Measurements from ENCODE around the gene ZAP70. TPM values are rescaled to one million over a fixed set of nuclear protein-coding genes. Genes with fewer than 3 reads are reported as not detected.

The ZAP70 gene
- total and polyA plus RNA-seq, 8 donors = 1.1 to 78.2 (median 4.1) TPM

DNA sequence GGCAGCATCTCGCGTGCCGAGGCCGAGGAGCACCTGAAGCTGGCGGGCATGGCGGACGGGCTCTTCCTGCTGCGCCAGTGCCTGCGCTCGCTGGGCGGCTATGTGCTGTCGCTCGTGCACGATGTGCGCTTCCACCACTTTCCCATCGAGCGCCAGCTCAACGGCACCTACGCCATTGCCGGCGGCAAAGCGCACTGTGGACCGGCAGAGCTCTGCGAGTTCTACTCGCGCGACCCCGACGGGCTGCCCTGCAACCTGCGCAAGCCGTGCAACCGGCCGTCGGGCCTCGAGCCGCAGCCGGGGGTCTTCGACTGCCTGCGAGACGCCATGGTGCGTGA, 10.7 kb downstream of the ZAP70 start:
- H3K27me3 ChIP-seq = peaks cover 0 to 13% (median 0%) of the 10 kb centered on the region in 3 donors
- WGBS, 5 donors = 55 to 75% (median 61%) methylated on average over 31 to 41 of the region's 41 CpGs
- intact Hi-C loops (cut with DNase I; ENCODE audit: low total_unique reads) = no loop called here
- H3K4me3 ChIP-seq = no peak overlapping the region
- H3K4me1 ChIP-seq = peaks cover 0 to 8% (median 3%) of the 10 kb centered on the region in 4 donors
- H3K36me3 ChIP-seq = no peaks in the 10 kb centered on the region
- H3K9me3 ChIP-seq = no peaks in the 10 kb centered on the region
- TF ChIP-seq POLR2AphosphoS5 (IDR thresholded peaks at IDR 0.05) (no peak), EP300 (IDR thresholded peaks at IDR 0.05) (no peak), POLR2A (IDR thresholded peaks at IDR 0.05) (no peak)
- TF ChIP-seq, protein P1, sequence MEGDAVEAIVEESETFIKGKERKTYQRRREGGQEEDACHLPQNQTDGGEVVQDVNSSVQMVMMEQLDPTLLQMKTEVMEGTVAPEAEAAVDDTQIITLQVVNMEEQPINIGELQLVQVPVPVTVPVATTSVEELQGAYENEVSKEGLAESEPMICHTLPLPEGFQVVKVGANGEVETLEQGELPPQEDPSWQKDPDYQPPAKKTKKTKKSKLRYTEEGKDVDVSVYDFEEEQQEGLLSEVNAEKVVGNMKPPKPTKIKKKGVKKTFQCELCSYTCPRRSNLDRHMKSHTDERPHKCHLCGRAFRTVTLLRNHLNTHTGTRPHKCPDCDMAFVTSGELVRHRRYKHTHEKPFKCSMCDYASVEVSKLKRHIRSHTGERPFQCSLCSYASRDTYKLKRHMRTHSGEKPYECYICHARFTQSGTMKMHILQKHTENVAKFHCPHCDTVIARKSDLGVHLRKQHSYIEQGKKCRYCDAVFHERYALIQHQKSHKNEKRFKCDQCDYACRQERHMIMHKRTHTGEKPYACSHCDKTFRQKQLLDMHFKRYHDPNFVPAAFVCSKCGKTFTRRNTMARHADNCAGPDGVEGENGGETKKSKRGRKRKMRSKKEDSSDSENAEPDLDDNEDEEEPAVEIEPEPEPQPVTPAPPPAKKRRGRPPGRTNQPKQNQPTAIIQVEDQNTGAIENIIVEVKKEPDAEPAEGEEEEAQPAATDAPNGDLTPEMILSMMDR (IDR thresholded peaks at IDR 0.05) = no peak
- DNase-seq = no peak
- no peak overlapping the region for H3K27ac ChIP-seq

DNA sequence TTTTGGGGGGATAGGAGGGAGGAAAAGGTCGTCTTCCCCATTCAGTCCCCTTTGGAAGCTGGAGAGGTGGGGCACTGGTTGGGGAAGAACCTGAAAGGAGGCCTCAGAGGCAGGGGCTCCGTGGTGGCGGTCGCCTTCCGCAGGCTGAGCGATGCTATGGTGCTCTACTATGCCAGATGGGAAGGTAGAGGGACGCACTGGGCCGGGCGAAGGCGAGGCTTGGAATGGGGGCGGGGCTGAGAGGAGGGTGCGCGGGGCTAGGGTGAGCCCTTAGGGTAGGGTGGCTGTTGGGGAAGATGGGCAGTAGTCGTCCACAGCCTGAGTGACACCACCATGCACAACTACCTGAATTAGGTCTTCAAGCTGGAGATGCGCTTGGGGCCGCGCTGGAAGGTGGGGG, 11.1 kb downstream of the ZAP70 start:
- H3K9me3 ChIP-seq = no peaks in the 10 kb centered on the region
- H3K4me3 ChIP-seq = no peak overlapping the region
- no peak for DNase-seq
- no peak overlapping the region for H3K27ac ChIP-seq
- TF ChIP-seq, protein P1 (IDR thresholded peaks at IDR 0.05) = no peak
- TF ChIP-seq EP300 (IDR thresholded peaks at IDR 0.05) (no peak), POLR2A (IDR thresholded peaks at IDR 0.05) (no peak), POLR2AphosphoS5 (IDR thresholded peaks at IDR 0.05) (no peak)
- intact Hi-C loops (cut with DNase I; ENCODE audit: low total_unique reads) = no loop called here
- H3K36me3 ChIP-seq = no peaks in the 10 kb centered on the region
- 67 to 81% (median 81%) methylated on average over 17 of the region's 17 CpGs for WGBS, 5 donors
- H3K4me1 ChIP-seq = peaks cover 0 to 8% (median 3%) of the 10 kb centered on the region in 4 donors
- H3K27me3 ChIP-seq = peaks cover 0 to 13% (median 0%) of the 10 kb centered on the region in 3 donors

- no peak overlapping the region for H3K4me3 ChIP-seq
- intact Hi-C loops (cut with DNase I; ENCODE audit: low total_unique reads) = no loop called here
- DNase-seq = no peak
- peaks cover 3 to 5% (median 5%) of the 10 kb centered on the region in 4 donors for H3K9me3 ChIP-seq
- no peaks in the 10 kb centered on the region for H3K36me3 ChIP-seq
- H3K27me3 ChIP-seq = peaks cover 0 to 13% (median 0%) of the 10 kb centered on the region in 3 donors
- TF ChIP-seq, protein P1 (IDR thresholded peaks at IDR 0.05) = no peak
- TF ChIP-seq EP300 (IDR thresholded peaks at IDR 0.05) (no peak), POLR2A (IDR thresholded peaks at IDR 0.05) (no peak), POLR2AphosphoS5 (IDR thresholded peaks at IDR 0.05) (no peak)
- H3K4me1 ChIP-seq = peaks cover 0 to 8% (median 3%) of the 10 kb centered on the region in 4 donors
- WGBS, 5 donors = 92 to 94% (median 93%) methylated on average over 26 to 31 of the region's 31 CpGs
- no peak overlapping the region for H3K27ac ChIP-seq
Measured at GRCh38 chr2:97724946-97725688, 11.7 kb downstream of the ZAP70 start.

GRCh38 chr2:97726261-97727064, 13.1 kb downstream of the ZAP70 start:
- Histone ChIP-seq H3K9me3 (peaks cover 7 to 16% (median 10%) of the 10 kb centered on the region in 4 donors), H3K4me1 (peaks cover 0 to 8% (median 3%) of the 10 kb centered on the region in 4 donors), H3K27me3 (peaks cover 0 to 13% (median 0%) of the 10 kb centered on the region in 3 donors), H3K27ac (no peak overlapping the region), H3K4me3 (no peak overlapping the region), H3K36me3 (no peaks in the 10 kb centered on the region)
- no peak for TF ChIP-seq POLR2A (IDR thresholded peaks at IDR 0.05)
- no peak for TF ChIP-seq EP300 (IDR thresholded peaks at IDR 0.05)
- TF ChIP-seq, protein P1 (IDR thresholded peaks at IDR 0.05) = no peak
- no peak for TF ChIP-seq POLR2AphosphoS5 (IDR thresholded peaks at IDR 0.05)
- intact Hi-C loops (cut with DNase I; ENCODE audit: low total_unique reads) = no loop called here
- WGBS, 5 donors = 53 to 74% (median 62%) methylated on average over 4 of the region's 4 CpGs
- peak in 1 of 2 donors; percentile 43 for DNase-seq
